Stimulated activated naive B cell treated with anti-CD40 and anti-IgM and Interleukin-4, amounts not matched to agents 10 μg/mL and 1 μg/mL and 100 μg/mL, for 72 hours (primary cell): Measurements from ENCODE around the gene ZNF428.
A peak's percentile ranks its signal among the peaks of the same experiment; 100 is the strongest.
"Not testable (repeated sequence)": the region's sequence is repeated elsewhere in the genome, so short reads cannot be mapped to it uniquely, and the experiment has no call there.

Experiments used
- ATAC-seq, 2 donors: fragments of 150-1000 bp; cut with Tn5 transposase; replicated peaks; 2 replicates each; pipeline ENCODE4 v1.10.0; 2021; ENCODE audit warnings: moderate library complexity in 1 of 2
- DNase-seq: peaks from one replicate; pipeline ENCODE4 v3.0.0; 2021
- H3K27ac Mint-ChIP-seq: one replicate; pipeline ENCODE4 v1.8.0; 2022; ENCODE audit warnings: mild to moderate bottlenecking, mixed read lengths
- H3K27me3 Mint-ChIP-seq, 2 donors: one replicate each; pipeline ENCODE4 v1.8.0; 2022; ENCODE audit warnings: mixed read lengths in 2 of 2
- H3K36me3 Mint-ChIP-seq, 2 donors: one replicate each; pipeline ENCODE4 v1.8.0; 2022; ENCODE audit warnings: mixed read lengths in 2 of 2, mild to moderate bottlenecking in 1 of 2
- H3K4me1 Mint-ChIP-seq, 2 donors: one replicate each; pipeline ENCODE4 v1.8.0; 2022; ENCODE audit warnings: mixed read lengths in 2 of 2, mild to moderate bottlenecking in 1 of 2
- H3K4me3 Mint-ChIP-seq, 2 donors: one replicate each; pipeline ENCODE4 v1.8.0; 2022; ENCODE audit warnings: mild to moderate bottlenecking in 2 of 2, mixed read lengths in 2 of 2, moderate library complexity in 1 of 2
- H3K9me3 Mint-ChIP-seq, 2 donors: one replicate each; pipeline ENCODE4 v1.8.0; 2022; ENCODE audit warnings: mixed read lengths in 2 of 2, mild to moderate bottlenecking in 1 of 2

ZNF428 gene

GRCh38 chr19:43598445-43599240 lies 20.8 kb downstream of the ZNF428 start:
- Mint-ChIP-seq H3K4me3 (no peak overlapping the region), H3K4me1 (peaks cover 24 to 46% of the 10 kb centered on the region in 2 donors), H3K36me3 (peaks cover 15 to 34% of the 10 kb centered on the region in 2 donors), H3K27ac (peak overlapping the region; percentile 5), H3K9me3 (no peaks in the 10 kb centered on the region), H3K27me3 (no peaks in the 10 kb centered on the region)
- DNase-seq (no peak), ATAC-seq (no peak)

GRCh38 chr19:43597876-43598275 lies 21.6 kb downstream of the ZNF428 start:
- peaks cover 26 to 50% of the 10 kb centered on the region in 2 donors for H3K4me1 Mint-ChIP-seq
- no peaks in the 10 kb centered on the region for H3K27me3 Mint-ChIP-seq
- no peak for DNase-seq
- H3K36me3 Mint-ChIP-seq: peaks cover 22 to 42% of the 10 kb centered on the region in 2 donors
- no peak for ATAC-seq
- peak overlapping the region; percentile 99 for H3K4me3 Mint-ChIP-seq
- H3K27ac Mint-ChIP-seq: no peak overlapping the region
- H3K9me3 Mint-ChIP-seq: no peaks in the 10 kb centered on the region

- Mint-ChIP-seq H3K36me3 (peaks cover 24 to 47% of the 10 kb centered on the region in 2 donors), H3K27me3 (no peaks in the 10 kb centered on the region), H3K4me1 (peaks cover 26 to 51% of the 10 kb centered on the region in 2 donors), H3K4me3 (peak overlapping the region; percentile 99), H3K27ac (peak overlapping the region; percentile 100), H3K9me3 (no peaks in the 10 kb centered on the region)
- DNase-seq (no peak), ATAC-seq (no peak)
These were observed 22.5 kb downstream of the ZNF428 start for GRCh38 chr19:43596842-43597461.

GRCh38 chr19:43595999-43596841 lies 23.2 kb downstream of the ZNF428 start, which contains the start of the genes IRGQ and ZNF576:
Gene IRGQ (minus strand): TSS chr19:43596134. CDS start chr19:43595338, 796 bp downstream.
Gene ZNF576 (plus strand): TSS chr19:43596595. CDS start chr19:43597109, 514 bp downstream.
- H3K4me3 Mint-ChIP-seq: peak within 1 kb of the TSS; percentile 99
- no peaks in the 10 kb centered on the region for H3K27me3 Mint-ChIP-seq
- no peaks in the 10 kb centered on the region for H3K9me3 Mint-ChIP-seq
- H3K27ac Mint-ChIP-seq: peak within 1 kb of the TSS; percentile 100
- ATAC-seq (peak; percentile 83 to 88), DNase-seq (peak; percentile 99)
- H3K4me1 Mint-ChIP-seq: peaks cover 26 to 52% of the 10 kb centered on the region in 2 donors
- peaks cover 24 to 44% of the 10 kb centered on the region in 2 donors for H3K36me3 Mint-ChIP-seq

- Mint-ChIP-seq H3K36me3 (peaks cover 30 to 49% of the 10 kb centered on the region in 2 donors), H3K4me3 (peak overlapping the region; percentile 99), H3K27me3 (no peaks in the 10 kb centered on the region), H3K4me1 (peaks cover 30 to 58% of the 10 kb centered on the region in 2 donors), H3K27ac (peak overlapping the region; percentile 100), H3K9me3 (no peaks in the 10 kb centered on the region)
- DNase-seq (no peak), ATAC-seq (peak; percentile 39 to 41)
These were observed 23.8 kb downstream of the ZNF428 start for GRCh38 chr19:43595605-43595998.

- H3K27ac Mint-ChIP-seq: peak overlapping the region; percentile 100
- H3K4me1 Mint-ChIP-seq: peaks cover 34 to 64% of the 10 kb centered on the region in 2 donors
- no peaks in the 10 kb centered on the region for H3K9me3 Mint-ChIP-seq
- DNase-seq (peak; percentile 58), ATAC-seq (peak; percentile 48 to 59)
- H3K36me3 Mint-ChIP-seq: peaks cover 35 to 51% of the 10 kb centered on the region in 2 donors
- peak overlapping the region; percentile 99 for H3K4me3 Mint-ChIP-seq
- H3K27me3 Mint-ChIP-seq: no peaks in the 10 kb centered on the region
These were observed 24.5 kb downstream of the ZNF428 start for GRCh38 chr19:43594710-43595604.

GRCh38 chr19:43594081-43594697 lies 25.2 kb downstream of the ZNF428 start:
- Mint-ChIP-seq H3K4me1 (peaks cover 38 to 70% of the 10 kb centered on the region in 2 donors), H3K4me3 (peak overlapping the region; percentile 65 to 99), H3K9me3 (no peaks in the 10 kb centered on the region), H3K36me3 (peaks cover 38 to 53% of the 10 kb centered on the region in 2 donors), H3K27ac (no peak overlapping the region), H3K27me3 (no peaks in the 10 kb centered on the region)
- no peak for ATAC-seq
- DNase-seq: no peak

- Mint-ChIP-seq H3K4me1 (peaks cover 29 to 61% of the 10 kb centered on the region in 2 donors), H3K36me3 (peaks cover 40 to 52% of the 10 kb centered on the region in 2 donors), H3K27ac (no peak overlapping the region)
These were observed 26.6 kb downstream of the ZNF428 start for GRCh38 chr19:43592800-43593350.

GRCh38 chr19:43591904-43592772 lies 27.3 kb downstream of the ZNF428 start:
- Mint-ChIP-seq H3K4me1 (peaks cover 24 to 53% of the 10 kb centered on the region in 2 donors), H3K27me3 (no peaks in the 10 kb centered on the region), H3K4me3 (no peak overlapping the region), H3K36me3 (peaks cover 40 to 49% of the 10 kb centered on the region in 2 donors), H3K27ac (no peak overlapping the region), H3K9me3 (no peaks in the 10 kb centered on the region)
- DNase-seq (no peak), ATAC-seq (no peak)

More at GRCh38 chr19:43592800-43593350, 26.6 kb downstream of the ZNF428 start:
- H3K9me3 Mint-ChIP-seq: no peaks in the 10 kb centered on the region
- no peaks in the 10 kb centered on the region for H3K27me3 Mint-ChIP-seq
- no peak overlapping the region for H3K4me3 Mint-ChIP-seq
- DNase-seq: no peak
- ATAC-seq: no peak

GRCh38 chr19:43589678-43590077 lies 29.8 kb downstream of the ZNF428 start:
- H3K27me3 Mint-ChIP-seq: no peaks in the 10 kb centered on the region
- H3K27ac Mint-ChIP-seq: peak overlapping the region; percentile 87
- H3K9me3 Mint-ChIP-seq: no peaks in the 10 kb centered on the region
- ATAC-seq: peak; percentile 63
- no peak overlapping the region for H3K4me3 Mint-ChIP-seq
- no peak for DNase-seq
- H3K4me1 Mint-ChIP-seq: peaks cover 33 to 49% of the 10 kb centered on the region in 2 donors
- peaks cover 40 to 60% of the 10 kb centered on the region in 2 donors for H3K36me3 Mint-ChIP-seq

GRCh38 chr19:43589277-43589676 lies 30.2 kb downstream of the ZNF428 start:
- DNase-seq: no peak
- Mint-ChIP-seq H3K9me3 (no peaks in the 10 kb centered on the region), H3K27me3 (no peaks in the 10 kb centered on the region), H3K27ac (peak overlapping the region; percentile 87), H3K4me3 (no peak overlapping the region), H3K4me1 (peaks cover 36 to 53% of the 10 kb centered on the region in 2 donors), H3K36me3 (peaks cover 41 to 63% of the 10 kb centered on the region in 2 donors)
- no peak for ATAC-seq

- not testable (repeated sequence) for H3K27ac Mint-ChIP-seq, DNase-seq, H3K4me3 Mint-ChIP-seq, H3K27me3 Mint-ChIP-seq, H3K9me3 Mint-ChIP-seq, ATAC-seq
- H3K36me3 Mint-ChIP-seq: peaks cover 28 to 49% of the 10 kb centered on the region in 2 donors
- peaks cover 31 to 55% of the 10 kb centered on the region in 2 donors for H3K4me1 Mint-ChIP-seq
These were observed 32.4 kb downstream of the ZNF428 start for GRCh38 chr19:43587029-43587428.
